Upper lobe of left lung (tissue), 6 donors: ENCODE measurements around the gene CCNA2. TPM values are rescaled to one million over a fixed set of nuclear protein-coding genes. Genes with fewer than 3 reads are reported as not detected.

Experiments
- ATAC-seq, 2 donors: fragments of 200-7000 bp; cut with Tn5 transposase; one replicate each; pipeline ENCODE4 v1.9.1; 2022; ENCODE audit warnings: mild to moderate bottlenecking in 2 of 2, moderate library complexity in 2 of 2; ENCODE audit not compliant: low FRiP score in 2 of 2
- DNase-seq, 2 donors: peaks; one replicate each; pipeline ENCODE4 v3.0.0-alpha.2; 2019 to 2020
- H3K27ac ChIP-seq, 4 donors: fragments of 200-600 bp; sonication (generic); one replicate each; pipeline ENCODE4 v1.5.1; 2016 to 2019
- H3K27me3 ChIP-seq, 4 donors: fragments of 200-600 bp; sonication (generic); one replicate each; pipeline ENCODE4 v1.5.1; 2017 to 2019
- H3K36me3 ChIP-seq, 4 donors: fragments of 200-600 bp; sonication (generic); one replicate each; pipeline ENCODE4 v1.5.1; 2016 to 2019
- H3K4me1 ChIP-seq, 4 donors: fragments of 200-600 bp; sonication (generic); one replicate each; pipeline ENCODE4 v1.5.1; 2018 to 2019
- H3K4me3 ChIP-seq, 4 donors: fragments of 200-600 bp; sonication (generic); one replicate each; pipeline ENCODE4 v1.5.1; 2017 to 2019; ENCODE audit warnings: mild to moderate bottlenecking in 2 of 4, moderate library complexity in 1 of 4
- H3K9me3 ChIP-seq, 4 donors: fragments of 200-600 bp; sonication (generic); one replicate each; pipeline ENCODE4 v1.5.1; 2018 to 2019
- EP300 ChIP-seq, 4 donors: sonication (generic); formaldehyde crosslinking; IDR thresholded peaks; one replicate each; pipeline ENCODE4 v1.5.1; 2017; ENCODE audit warnings: antibody characterized with exemption in 4 of 4, control low read depth in 2 of 4
- POLR2A ChIP-seq, 4 donors: fragments of 450-650 bp; IDR thresholded peaks; one replicate each; pipeline ENCODE4 v1.5.1; 2016 to 2017; ENCODE audit warnings: antibody characterized with exemption in 4 of 4, mild to moderate bottlenecking in 2 of 4
- POLR2AphosphoS5 ChIP-seq, 2 donors: sonication (generic); formaldehyde crosslinking; IDR thresholded peaks; one replicate each; pipeline ENCODE4 v1.5.1; 2017; ENCODE audit warnings: antibody characterized with exemption in 2 of 2
- WGBS, 2 donors: methylation state at CpG; one replicate each; pipeline ENCODE4 v1.1.5; 2017 to 2018; 5-methylcytosine and 5-hydroxymethylcytosine counted together
- total RNA-seq, 6 donors: library from RNA; depleted of rRNA in 4 of 6; stranded (reverse); fragments of >200 nt in 4 of 6; gene quantifications; one replicate each; pipeline versions ENCODE4 v1.1.0 to v1.2.1, GENCODE V29; 2016 to 2021
- TF ChIP-seq, protein P1 (sequence below), 6 experiments: fragments of 450-650 bp in 4 of 6; fragments of 200-600 bp in 2 of 6; sonication (generic) in 2 of 6; IDR thresholded peaks; one replicate each; pipeline ENCODE4 v1.5.1; 2016 to 2019; ENCODE audit warnings: antibody characterized with exemption in 6 of 6
- donor health status: DM: no; HTN: no; CAD: no; lungs with moderate emphysema.
- donor health status: DM: no; HTN: yes; CAD: no; lungs with severe emphysema.

The CCNA2 gene
- total RNA-seq, result 1 to 10 TPM; 1.4 to 4.2 (median 2.5) TPM

DNA sequence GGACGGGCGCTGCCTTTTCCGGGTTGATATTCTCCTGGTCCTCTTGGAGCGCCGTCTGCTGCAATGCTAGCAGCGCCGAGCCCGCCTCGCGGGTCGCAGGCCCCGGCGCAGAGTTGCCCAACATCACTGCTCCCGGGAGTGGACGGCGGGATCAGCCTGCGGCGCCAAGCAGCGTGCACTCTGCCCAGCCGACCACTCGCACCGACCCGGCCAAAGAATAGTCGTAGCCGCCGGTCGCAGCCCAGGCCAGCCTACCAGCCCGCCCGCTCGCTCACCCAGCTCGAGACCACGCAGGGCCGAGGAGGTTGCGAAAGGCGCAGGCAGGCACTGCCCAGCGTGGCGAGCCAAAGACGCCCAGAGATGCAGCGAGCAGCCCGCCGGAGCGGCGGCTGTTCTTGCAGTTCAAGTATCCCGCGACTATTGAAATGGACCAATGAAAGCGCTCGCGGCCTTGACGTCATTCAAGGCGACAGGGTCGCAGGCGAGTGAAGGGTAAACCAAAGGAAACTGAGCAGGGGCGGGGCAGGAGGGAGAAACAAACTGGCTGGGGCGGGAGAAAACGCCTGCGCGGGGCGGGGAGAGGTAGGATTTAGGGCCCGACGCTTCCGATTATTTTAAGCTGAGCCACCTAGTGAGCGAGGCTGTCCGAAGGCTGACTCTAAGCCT, at the start of gene CCNA2:
Gene CCNA2 (minus strand): TSS at position 379 of the 666 bp plus-strand sequence. CDS start 255 bp downstream, at position 124.
- peaks cover 8 to 12% (median 10%) of the 10 kb centered on the region in 4 donors for H3K4me1 ChIP-seq
- H3K27ac ChIP-seq, result peak within 1 kb of the TSS; percentile 43 to 84 (median 75)
- peak; percentile 91 to 97 for DNase-seq
- H3K36me3 ChIP-seq, result peaks cover 0 to 28% (median 0%) of the 10 kb centered on the region in 4 donors
- WGBS, 2 donors, result 0 to 3% methylated on average over 42 to 60 of the region's 63 CpGs
- TF ChIP-seq EP300 (IDR thresholded peaks at IDR 0.05), result no peak
- peak in 2 of 4 donors; percentile 51 to 59 for TF ChIP-seq POLR2A (IDR thresholded peaks at IDR 0.05)
- TF ChIP-seq, protein P1, sequence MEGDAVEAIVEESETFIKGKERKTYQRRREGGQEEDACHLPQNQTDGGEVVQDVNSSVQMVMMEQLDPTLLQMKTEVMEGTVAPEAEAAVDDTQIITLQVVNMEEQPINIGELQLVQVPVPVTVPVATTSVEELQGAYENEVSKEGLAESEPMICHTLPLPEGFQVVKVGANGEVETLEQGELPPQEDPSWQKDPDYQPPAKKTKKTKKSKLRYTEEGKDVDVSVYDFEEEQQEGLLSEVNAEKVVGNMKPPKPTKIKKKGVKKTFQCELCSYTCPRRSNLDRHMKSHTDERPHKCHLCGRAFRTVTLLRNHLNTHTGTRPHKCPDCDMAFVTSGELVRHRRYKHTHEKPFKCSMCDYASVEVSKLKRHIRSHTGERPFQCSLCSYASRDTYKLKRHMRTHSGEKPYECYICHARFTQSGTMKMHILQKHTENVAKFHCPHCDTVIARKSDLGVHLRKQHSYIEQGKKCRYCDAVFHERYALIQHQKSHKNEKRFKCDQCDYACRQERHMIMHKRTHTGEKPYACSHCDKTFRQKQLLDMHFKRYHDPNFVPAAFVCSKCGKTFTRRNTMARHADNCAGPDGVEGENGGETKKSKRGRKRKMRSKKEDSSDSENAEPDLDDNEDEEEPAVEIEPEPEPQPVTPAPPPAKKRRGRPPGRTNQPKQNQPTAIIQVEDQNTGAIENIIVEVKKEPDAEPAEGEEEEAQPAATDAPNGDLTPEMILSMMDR (IDR thresholded peaks at IDR 0.05), result no peak
- TF ChIP-seq POLR2AphosphoS5 (IDR thresholded peaks at IDR 0.05), result peak; percentile 54 to 91
- H3K27me3 ChIP-seq, result no peaks in the 10 kb centered on the region
- no peaks in the 10 kb centered on the region for H3K9me3 ChIP-seq
- peak; percentile 98 to 100 for ATAC-seq
- peak within 1 kb of the TSS; percentile 50 to 80 (median 70) for H3K4me3 ChIP-seq

DNA sequence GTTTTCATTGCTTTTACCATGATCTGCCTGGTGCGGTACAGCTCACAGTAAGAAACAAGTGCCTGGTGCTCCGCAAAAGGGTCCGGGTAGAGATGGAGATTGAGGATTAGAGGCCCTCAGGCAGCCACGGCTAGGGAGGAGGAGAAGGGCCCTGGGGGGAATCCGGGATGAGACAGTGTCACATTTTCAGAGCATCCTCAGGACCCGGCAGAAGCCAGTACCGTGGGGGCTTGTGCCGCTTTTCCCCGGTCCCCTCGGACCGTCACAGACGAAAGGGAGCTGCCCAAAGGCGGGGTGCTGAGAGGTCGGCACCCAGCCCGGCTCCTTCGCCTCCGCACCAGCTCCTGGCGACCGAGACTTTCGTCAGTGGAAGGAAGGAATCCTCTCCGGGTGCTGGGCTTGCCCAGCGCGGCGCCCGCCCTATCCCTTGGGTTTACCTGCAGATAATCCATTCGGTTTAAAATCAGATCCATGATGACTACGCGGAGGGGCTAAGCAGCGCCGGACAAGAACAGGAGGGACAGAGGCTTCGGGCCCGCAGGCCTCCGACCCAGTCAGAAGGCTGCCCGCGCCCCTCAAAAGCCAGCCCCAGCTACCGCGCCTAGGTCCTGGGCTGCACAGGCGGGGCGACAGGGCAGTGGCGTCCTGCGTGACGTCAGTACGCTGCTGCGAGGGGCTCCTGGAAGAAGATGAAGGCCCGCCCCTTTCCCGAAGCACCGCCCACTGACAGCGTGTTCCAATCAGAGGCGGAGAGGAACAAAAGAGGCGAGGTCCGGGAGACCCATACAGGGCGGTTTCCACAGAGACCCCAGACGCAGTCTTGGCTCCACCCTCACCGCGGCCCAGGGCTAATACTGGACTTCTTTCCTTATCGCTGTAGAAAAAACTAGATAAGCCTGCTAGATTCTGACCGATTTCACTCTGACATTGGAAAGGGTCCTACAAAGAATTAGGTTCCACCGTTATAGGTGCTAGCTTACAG, 46.4 kb upstream of the CCNA2 start, which contains the start of gene BBS7:
Gene BBS7 (minus strand): TSS at position 634 of the 982 bp plus-strand sequence. CDS start 161 bp downstream, at position 473.
- peak; percentile 100 for ATAC-seq
- TF ChIP-seq POLR2A (IDR thresholded peaks at IDR 0.05) (peak in 3 of 4 donors; percentile 36 to 79 (median 61)), POLR2AphosphoS5 (IDR thresholded peaks at IDR 0.05) (peak; percentile 65 to 87), EP300 (IDR thresholded peaks at IDR 0.05) (no peak)
- Histone ChIP-seq H3K27ac (peak within 1 kb of the TSS; percentile 75 to 93 (median 91)), H3K36me3 (no peaks in the 10 kb centered on the region), H3K9me3 (no peaks in the 10 kb centered on the region), H3K4me3 (peak within 1 kb of the TSS; percentile 69 to 94 (median 84)), H3K27me3 (no peaks in the 10 kb centered on the region), H3K4me1 (peaks cover 6 to 14% (median 9%) of the 10 kb centered on the region in 4 donors)
- 1% methylated on average over 16 to 56 of the region's 58 CpGs for WGBS, 2 donors
- DNase-seq, result peak; percentile 94 to 99

DNA sequence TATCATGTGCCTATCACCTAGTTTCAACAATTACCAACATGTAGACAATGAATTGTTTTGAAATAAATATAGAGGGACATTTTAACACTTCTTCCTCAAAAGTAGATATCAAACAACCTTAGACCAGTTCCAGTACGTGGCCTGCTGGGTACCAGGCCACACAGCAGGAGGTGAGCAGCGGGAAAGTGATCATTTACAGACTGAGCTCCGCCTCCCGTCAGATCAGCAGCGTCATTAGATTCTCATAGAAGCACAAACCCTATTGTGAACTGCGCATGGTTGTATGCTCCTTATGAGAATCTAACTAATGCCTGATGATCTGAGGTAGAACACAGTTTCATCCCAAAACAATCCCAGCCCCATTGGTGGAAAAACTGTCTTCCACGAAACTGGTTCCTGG, 40.1 kb upstream of the CCNA2 start:
- Histone ChIP-seq H3K27me3 (no peaks in the 10 kb centered on the region), H3K9me3 (no peaks in the 10 kb centered on the region), H3K4me1 (no peaks in the 10 kb centered on the region), H3K4me3 (no peak overlapping the region), H3K27ac (no peak overlapping the region), H3K36me3 (peaks cover 2 to 41% (median 5%) of the 10 kb centered on the region in 4 donors)
- 90% methylated on average over 7 of the region's 7 CpGs for WGBS, 2 donors
- TF ChIP-seq, protein P1 (IDR thresholded peaks at IDR 0.05), result no peak
- no peak for TF ChIP-seq POLR2AphosphoS5 (IDR thresholded peaks at IDR 0.05)
- ATAC-seq (no peak), DNase-seq (no peak)

DNA sequence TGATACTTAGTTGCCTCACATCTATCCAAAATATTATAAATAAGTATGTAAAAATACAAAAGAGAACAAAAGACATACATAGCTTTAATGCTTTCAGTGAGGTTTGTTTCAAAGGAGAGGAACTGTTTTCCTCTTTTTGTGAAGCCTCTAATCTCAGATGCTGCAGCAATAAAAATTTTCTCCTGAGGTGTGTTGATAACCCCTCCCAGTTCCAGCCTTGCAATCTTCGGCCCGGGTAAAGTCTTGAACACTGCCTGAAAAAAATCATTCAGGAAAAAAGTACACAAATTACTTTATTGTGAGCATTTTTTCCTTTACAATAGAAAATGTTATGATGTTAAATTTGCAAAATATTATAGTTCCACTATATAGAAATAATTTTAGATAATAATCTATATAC, 37.7 kb upstream of the CCNA2 start:
- DNase-seq (no peak), ATAC-seq (no peak)
- Histone ChIP-seq H3K27ac (no peak overlapping the region), H3K36me3 (peaks cover 2 to 53% (median 10%) of the 10 kb centered on the region in 4 donors), H3K9me3 (no peaks in the 10 kb centered on the region), H3K27me3 (no peaks in the 10 kb centered on the region), H3K4me3 (no peak overlapping the region), H3K4me1 (no peaks in the 10 kb centered on the region)
- TF ChIP-seq POLR2AphosphoS5 (IDR thresholded peaks at IDR 0.05) (no peak), POLR2A (IDR thresholded peaks at IDR 0.05) (no peak), EP300 (IDR thresholded peaks at IDR 0.05) (no peak)
- TF ChIP-seq, protein P1 (IDR thresholded peaks at IDR 0.05), result no peak
- 97 to 98% methylated on average over 2 of the region's 2 CpGs for WGBS, 2 donors

DNA sequence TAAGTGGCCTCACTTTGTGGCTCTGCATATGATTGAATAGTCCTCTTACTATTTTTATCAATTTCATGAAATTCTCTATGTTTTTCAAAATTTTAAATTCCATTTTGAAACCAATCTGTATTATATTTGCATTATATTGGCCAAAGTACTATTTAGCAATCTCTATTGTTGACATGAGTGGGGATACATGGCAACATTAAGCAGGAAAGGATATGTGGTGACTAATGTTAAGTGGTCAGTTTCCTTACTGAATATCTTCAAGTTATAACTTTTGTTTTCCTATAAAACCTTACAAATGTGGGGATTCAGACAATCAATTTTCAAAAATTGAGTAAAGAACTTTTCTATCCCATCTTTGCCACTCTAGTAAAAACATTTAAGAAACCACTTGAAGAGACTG, 36.4 kb upstream of the CCNA2 start:
- Histone ChIP-seq H3K9me3 (no peaks in the 10 kb centered on the region), H3K36me3 (peaks cover 2 to 57% (median 10%) of the 10 kb centered on the region in 4 donors), H3K27me3 (no peaks in the 10 kb centered on the region), H3K4me3 (no peak overlapping the region), H3K27ac (no peak overlapping the region), H3K4me1 (no peaks in the 10 kb centered on the region)
- DNase-seq (no peak), ATAC-seq (no peak)
- TF ChIP-seq, protein P1 (IDR thresholded peaks at IDR 0.05), result no peak
- TF ChIP-seq POLR2AphosphoS5 (IDR thresholded peaks at IDR 0.05) (no peak), POLR2A (IDR thresholded peaks at IDR 0.05) (no peak), EP300 (IDR thresholded peaks at IDR 0.05) (no peak)
